Stimulated activated CD4-positive, alpha-beta T cell treated with anti-CD3 and anti-CD28 coated beads, Interleukin-1b, Interleukin-23, amount 100 ng/mL, for 24 hours (primary cell): ENCODE results near the gene NSMCE3.
A peak's percentile ranks its signal among the peaks of the same experiment; 100 is the strongest.

Source experiments
- DNase-seq, 4 experiments: peaks; one replicate each; pipeline ENCODE4 v3.0.0-alpha.2; 2020; ENCODE audit warnings: low read depth in 4 of 4, low spot score in 1 of 4

NSMCE3 gene

GRCh38 chr15:29269485-29270168 lies at the start of gene NSMCE3:
TSS of gene NSMCE3 (minus strand) at chr15:29269822. CDS start at chr15:29269705, 117 bp downstream.
- peak; percentile 78 to 85 (median 82) for DNase-seq

- no peak for DNase-seq
These were observed 46.8 kb upstream of the NSMCE3 start for GRCh38 chr15:29316422-29316821.

- no peak for DNase-seq
These were observed 42.8 kb upstream of the NSMCE3 start for GRCh38 chr15:29312387-29312786.

GRCh38 chr15:29311696-29312095 lies 42.1 kb upstream of the NSMCE3 start:
- no peak for DNase-seq

- no peak for DNase-seq
These were observed 39.5 kb upstream of the NSMCE3 start for GRCh38 chr15:29309139-29309538.

- no peak for DNase-seq
These were observed 38.7 kb upstream of the NSMCE3 start for GRCh38 chr15:29308299-29308698.

GRCh38 chr15:29305556-29305955 lies 35.9 kb upstream of the NSMCE3 start:
- no peak for DNase-seq

GRCh38 chr15:29302871-29303270 lies 33.2 kb upstream of the NSMCE3 start:
- no peak for DNase-seq

- no peak for DNase-seq
These were observed 30.2 kb upstream of the NSMCE3 start for GRCh38 chr15:29299784-29300183.

- no peak for DNase-seq
These were observed 29.7 kb upstream of the NSMCE3 start for GRCh38 chr15:29299331-29299730.

GRCh38 chr15:29294732-29295325 lies 25.2 kb upstream of the NSMCE3 start:
- no peak for DNase-seq

- DNase-seq = no peak
These were observed 21.6 kb upstream of the NSMCE3 start for GRCh38 chr15:29291067-29291845.

- DNase-seq = no peak
These were observed 19.6 kb upstream of the NSMCE3 start for GRCh38 chr15:29289173-29289572.

GRCh38 chr15:29285386-29285785 lies 15.8 kb upstream of the NSMCE3 start:
- DNase-seq = no peak

- no peak for DNase-seq
These were observed 13.8 kb upstream of the NSMCE3 start for GRCh38 chr15:29283381-29283780.

- DNase-seq = no peak
These were observed 10.9 kb upstream of the NSMCE3 start for GRCh38 chr15:29280514-29280913.

- no peak for DNase-seq
These were observed 8.9 kb upstream of the NSMCE3 start for GRCh38 chr15:29278436-29279105.

GRCh38 chr15:29276366-29276765 lies 6.7 kb upstream of the NSMCE3 start:
- DNase-seq = no peak

- DNase-seq = no peak
These were observed 6.2 kb upstream of the NSMCE3 start for GRCh38 chr15:29275855-29276254.

- DNase-seq = no peak
These were observed 5.3 kb upstream of the NSMCE3 start for GRCh38 chr15:29274946-29275345.

GRCh38 chr15:29272219-29272618 lies 2.6 kb upstream of the NSMCE3 start:
- no peak for DNase-seq

GRCh38 chr15:29270976-29271375 lies 1.4 kb upstream of the NSMCE3 start:
- DNase-seq = no peak
